CD4-positive, CD25-positive, alpha-beta regulatory T cell (primary cell): ENCODE results near the gene F5. TPM values are rescaled to one million over a fixed set of nuclear protein-coding genes. Genes with fewer than 3 reads are reported as not detected.

Source experiments
- ATAC-seq, 2 donors: fragments of 150-1000 bp; cut with Tn5 transposase; one replicate each; pipeline ENCODE4 v1.10.0; 2021; ENCODE audit warnings: low read depth in 2 of 2, moderate number of reproducible peaks in 2 of 2, moderate library complexity in 1 of 2
- DNase-seq, 3 donors: peaks; one replicate each; pipeline versions ENCODE4 v3.0.0 to v3.0.0-alpha.2; 2012 to 2022; ENCODE audit warnings: mixed read lengths in 1 of 3
- H3K27ac ChIP-seq: one replicate; pipeline ENCODE4 v1.7.0; 2013; ENCODE audit warnings: mild to moderate bottlenecking, low read length; ENCODE audit not compliant: insufficient read depth, poor library complexity, severe bottlenecking
- H3K27me3 ChIP-seq: one replicate; pipeline ENCODE4 v1.7.0; 2013; ENCODE audit warnings: low read length; ENCODE audit not compliant: control insufficient read depth, insufficient read depth
- H3K36me3 ChIP-seq: one replicate; pipeline ENCODE4 v1.7.0; 2013; ENCODE audit warnings: mild to moderate bottlenecking, low read length, moderate library complexity; ENCODE audit not compliant: control insufficient read depth, insufficient read depth
- H3K4me1 ChIP-seq: 2 replicates; pipeline ENCODE4 v1.7.0; 2013; ENCODE audit warnings: mild to moderate bottlenecking, low read length; ENCODE audit not compliant: insufficient read depth, control insufficient read depth, poor library complexity, severe bottlenecking
- H3K4me3 ChIP-seq: one replicate; pipeline ENCODE4 v1.7.0; 2013; ENCODE audit warnings: low read depth, mild to moderate bottlenecking, low read length, moderate library complexity
- H3K9me3 ChIP-seq, 2 experiments: 1 replicate in 1 of 2; 2 replicates in 1 of 2; pipeline ENCODE4 v1.7.0; 2013; ENCODE audit warnings: low read length in 2 of 2, mild to moderate bottlenecking in 1 of 2, moderate library complexity in 1 of 2; ENCODE audit not compliant: control insufficient read depth in 2 of 2
- H3K27ac Mint-ChIP-seq, 3 donors: one replicate each; pipeline ENCODE4 v1.8.0; 2020 to 2022; ENCODE audit warnings: mild to moderate bottlenecking in 3 of 3, mixed read lengths in 3 of 3, moderate library complexity in 2 of 3
- H3K27me3 Mint-ChIP-seq: one replicate; pipeline ENCODE4 v1.8.0; 2022; ENCODE audit warnings: mild to moderate bottlenecking, mixed read lengths
- H3K36me3 Mint-ChIP-seq: one replicate; pipeline ENCODE4 v1.8.0; 2020; ENCODE audit warnings: mixed read lengths
- H3K4me1 Mint-ChIP-seq, 4 donors: one replicate each; pipeline ENCODE4 v1.8.0; 2020 to 2022; ENCODE audit warnings: mixed read lengths in 4 of 4, mild to moderate bottlenecking in 1 of 4
- H3K4me3 Mint-ChIP-seq, 4 donors: one replicate each; pipeline ENCODE4 v1.8.0; 2020 to 2022; ENCODE audit warnings: mild to moderate bottlenecking in 4 of 4, mixed read lengths in 4 of 4, moderate library complexity in 3 of 4
- H3K9me3 Mint-ChIP-seq, 7 donors: one replicate each; pipeline ENCODE4 v1.8.0; 2020 to 2022; ENCODE audit warnings: mixed read lengths in 7 of 7, mild to moderate bottlenecking in 3 of 7, moderate library complexity in 2 of 7
- polyA plus RNA-seq, 4 donors: library from polyadenylated mRNA; unstranded; fragments of 300-500 nt; fragmentation: Illumina TruSeq; gene quantifications; one replicate each; pipeline ENCODE4 v1.2.3, GENCODE V29; 2021
- total RNA-seq: library from RNA; stranded (reverse); gene quantifications from one replicate; pipeline ENCODE4 v1.2.3, GENCODE V29; 2022

Gene F5
- total and polyA plus RNA-seq, 5 donors from 2014 or later = 10.1 to 80.6 (median 23.6) TPM

- Mint-ChIP-seq H3K9me3 (no peaks in the 10 kb centered on the region), H3K4me3 (no peak overlapping the region), H3K36me3 (peaks cover 20% of the 10 kb centered on the region), H3K4me1 (peaks cover 0 to 2% (median 0%) of the 10 kb centered on the region in 4 donors), H3K27me3 (no peaks in the 10 kb centered on the region), H3K27ac (no peak overlapping the region)
- no peaks in the 10 kb centered on the region for H3K4me1 ChIP-seq
- no peaks in the 10 kb centered on the region for H3K9me3 ChIP-seq
- no peak overlapping the region for H3K27ac ChIP-seq
- peaks cover 4% of the 10 kb centered on the region for H3K36me3 ChIP-seq
- ATAC-seq (no peak), DNase-seq (no peak)
- H3K4me3 ChIP-seq = no peak overlapping the region
- H3K27me3 ChIP-seq = no peaks in the 10 kb centered on the region
Measured at GRCh38 chr1:169472738-169473137, 113.5 kb downstream of the F5 start.

GRCh38 chr1:169468982-169469381, 117.3 kb downstream of the F5 start:
- no peaks in the 10 kb centered on the region for H3K9me3 ChIP-seq
- no peaks in the 10 kb centered on the region for H3K27me3 Mint-ChIP-seq
- H3K27ac ChIP-seq = no peak overlapping the region
- DNase-seq = no peak
- no peak overlapping the region for H3K4me3 ChIP-seq
- no peaks in the 10 kb centered on the region for H3K27me3 ChIP-seq
- no peaks in the 10 kb centered on the region for H3K4me1 ChIP-seq
- H3K36me3 ChIP-seq = no peaks in the 10 kb centered on the region
- no peaks in the 10 kb centered on the region for H3K9me3 Mint-ChIP-seq
- H3K4me1 Mint-ChIP-seq = peaks cover 0 to 4% (median 1%) of the 10 kb centered on the region in 4 donors
- no peak overlapping the region for H3K4me3 Mint-ChIP-seq
- H3K27ac Mint-ChIP-seq = peak overlapping the region in 1 of 3 donors; percentile 4
- ATAC-seq = no peak
- H3K36me3 Mint-ChIP-seq = peaks cover 13% of the 10 kb centered on the region

GRCh38 chr1:169466259-169467230, 119.7 kb downstream of the F5 start:
- peaks cover 0 to 7% (median 2%) of the 10 kb centered on the region in 4 donors for H3K4me1 Mint-ChIP-seq
- no peak overlapping the region for H3K4me3 Mint-ChIP-seq
- peak in 2 of 3 donors; percentile 25 to 51 for DNase-seq
- peaks cover under 1% of the 10 kb centered on the region for H3K27me3 Mint-ChIP-seq
- Histone ChIP-seq H3K4me1 (no peaks in the 10 kb centered on the region), H3K27ac (no peak overlapping the region), H3K4me3 (no peak overlapping the region), H3K36me3 (no peaks in the 10 kb centered on the region), H3K9me3 (no peaks in the 10 kb centered on the region), H3K27me3 (no peaks in the 10 kb centered on the region)
- H3K9me3 Mint-ChIP-seq = no peaks in the 10 kb centered on the region
- ATAC-seq = no peak
- peaks cover 13% of the 10 kb centered on the region for H3K36me3 Mint-ChIP-seq
- no peak overlapping the region for H3K27ac Mint-ChIP-seq

- no peak overlapping the region for H3K27ac Mint-ChIP-seq
- H3K9me3 Mint-ChIP-seq = peaks cover 0 to 1% (median 0%) of the 10 kb centered on the region in 7 donors
- Histone ChIP-seq H3K9me3 (no peaks in the 10 kb centered on the region), H3K36me3 (no peaks in the 10 kb centered on the region), H3K27ac (no peak overlapping the region), H3K4me3 (no peak overlapping the region), H3K27me3 (no peaks in the 10 kb centered on the region), H3K4me1 (no peaks in the 10 kb centered on the region)
- ATAC-seq (no peak), DNase-seq (no peak)
- peaks cover 10 to 15% (median 11%) of the 10 kb centered on the region in 4 donors for H3K4me1 Mint-ChIP-seq
- H3K4me3 Mint-ChIP-seq = no peak overlapping the region
- H3K27me3 Mint-ChIP-seq = peaks cover 6% of the 10 kb centered on the region
- H3K36me3 Mint-ChIP-seq = peaks cover 12% of the 10 kb centered on the region
Measured at GRCh38 chr1:169465281-169465680, 121.0 kb downstream of the F5 start.

Other genes starting within 250 kb of the F5 start
- 8.3 TPM for gene NME7, start 218.7 kb downstream of the F5 start, total RNA-seq
- 10 to 100 TPM; 13.0 to 40.2 (median 19.9) TPM for gene NME7, start 218.7 kb downstream of the F5 start, polyA plus RNA-seq
- gene BLZF1, start 218.3 kb downstream of the F5 start, total RNA-seq = 22.9 TPM
- gene BLZF1, start 218.3 kb downstream of the F5 start, polyA plus RNA-seq = 10 to 100 TPM; 15.1 to 24.4 (median 16.5) TPM
- not detected for gene CCDC181, start 159.0 kb downstream of the F5 start, total RNA-seq
- gene CCDC181, start 159.0 kb downstream of the F5 start, polyA plus RNA-seq = not detected
- gene SLC19A2, start 100.5 kb downstream of the F5 start, total RNA-seq = 4.3 TPM
- gene SLC19A2, start 100.5 kb downstream of the F5 start, polyA plus RNA-seq = 1 to 10 TPM in 1 of 4 donors, under 1 TPM in 3; 0.48 to 1.2 (median 0.72) TPM
- 12.1 TPM for gene SELP, start 43.6 kb upstream of the F5 start, total RNA-seq
- gene SELP, start 43.6 kb upstream of the F5 start, polyA plus RNA-seq = 10 to 100 TPM; 15.2 to 25.2 (median 22.5) TPM
- gene SELL, start 125.1 kb upstream of the F5 start, total RNA-seq = 370 TPM
- 1,000 to 10,000 TPM; 1,894 to 2,165 (median 2,020) TPM for gene SELL, start 125.1 kb upstream of the F5 start, polyA plus RNA-seq
- gene SELE, start 147.6 kb upstream of the F5 start, total RNA-seq = not detected
- gene SELE, start 147.6 kb upstream of the F5 start, polyA plus RNA-seq = under 1 TPM in 2 of 4 donors, not detected in 2; 0.06 to 0.09 TPM
- 5.6 TPM for gene METTL18, start 208.4 kb upstream of the F5 start, total RNA-seq
- 10 to 100 TPM; 18.6 to 45.4 (median 32.9) TPM for gene METTL18, start 208.4 kb upstream of the F5 start, polyA plus RNA-seq